Measurements from ENCODE around the gene C6orf132.

C6orf132 gene

GRCh38 chr6:42185597-42185996, 43.2 kb upstream of the C6orf132 start:
- no peaks in the 10 kb centered on the region for H3K79me2 ChIP-seq (ENCODE audit: low read length)
- H3K27ac ChIP-seq (ENCODE audit: low read length) = no peak overlapping the region
- no peaks in the 10 kb centered on the region for H3K36me3 ChIP-seq (replicated peaks; ENCODE audit: insufficient read depth, low read length)
- no peak overlapping the region for H3K4me2 ChIP-seq (ENCODE audit: low read depth, low read length)
- H4K20me1 ChIP-seq (ENCODE audit: insufficient read depth, low read length) = no peaks in the 10 kb centered on the region
- H3K9me2 ChIP-seq (replicated peaks; ENCODE audit: insufficient read depth, low read length) = no peaks in the 10 kb centered on the region
- H3F3A ChIP-seq (ENCODE audit: insufficient read depth, low read length) = no peaks in the 10 kb centered on the region
- H3K9me3 ChIP-seq (replicated peaks; ENCODE audit: insufficient read depth, low read length) = no peaks in the 10 kb centered on the region
- TF ChIP-seq CTCF (IDR thresholded peaks at IDR 0.05; ENCODE audit: low read length) (no peak), EZH2phosphoT487 (IDR thresholded peaks at IDR 0.05; ENCODE audit: low read length) (no peak), EZH2 (optimal IDR thresholded peaks at IDR 0.05; ENCODE audit: low read depth, low read length) (no peak)
- H3K9ac ChIP-seq (ENCODE audit: low read length) = no peak overlapping the region
- no peak overlapping the region for H3K4me3 ChIP-seq (ENCODE audit: low read length)
- H3K27me3 ChIP-seq (replicated peaks; ENCODE audit: insufficient read depth, low read length) = peaks cover 5% of the 10 kb centered on the region; the same call in 1 of the 2 replicates
- no peak overlapping the region for H2AFZ ChIP-seq (ENCODE audit: low read length)
- DNase-seq = no peak
- no peaks in the 10 kb centered on the region for H3K4me1 ChIP-seq (ENCODE audit: low read length)

- TF ChIP-seq EZH2 (optimal IDR thresholded peaks at IDR 0.05; ENCODE audit: low read depth, low read length) (no peak), EZH2phosphoT487 (IDR thresholded peaks at IDR 0.05; ENCODE audit: low read length) (no peak), CTCF (IDR thresholded peaks at IDR 0.05; ENCODE audit: low read length) (no peak)
- no peaks in the 10 kb centered on the region for H3K36me3 ChIP-seq (replicated peaks; ENCODE audit: insufficient read depth, low read length)
- no peaks in the 10 kb centered on the region for H4K20me1 ChIP-seq (ENCODE audit: insufficient read depth, low read length)
- peaks cover 12% of the 10 kb centered on the region; the same call in 1 of the 2 replicates for H3K27me3 ChIP-seq (replicated peaks; ENCODE audit: insufficient read depth, low read length)
- no peak overlapping the region for H2AFZ ChIP-seq (ENCODE audit: low read length)
- DNase-seq = no peak
- H3K9me3 ChIP-seq (replicated peaks; ENCODE audit: insufficient read depth, low read length) = no peaks in the 10 kb centered on the region
- no peak overlapping the region for H3K27ac ChIP-seq (ENCODE audit: low read length)
- no peaks in the 10 kb centered on the region for H3K4me1 ChIP-seq (ENCODE audit: low read length)
- no peak overlapping the region for H3K4me3 ChIP-seq (ENCODE audit: low read length)
- no peak overlapping the region for H3K9ac ChIP-seq (ENCODE audit: low read length)
- H3K4me2 ChIP-seq (ENCODE audit: low read depth, low read length) = no peak overlapping the region
- no peaks in the 10 kb centered on the region for H3K79me2 ChIP-seq (ENCODE audit: low read length)
- H3K9me2 ChIP-seq (replicated peaks; ENCODE audit: insufficient read depth, low read length) = no peaks in the 10 kb centered on the region
- no peaks in the 10 kb centered on the region for H3F3A ChIP-seq (ENCODE audit: insufficient read depth, low read length)
Observed at GRCh38 chr6:42184475-42184874, 42.1 kb upstream of the C6orf132 start.

- Histone ChIP-seq H3K4me3 (ENCODE audit: low read length) (no peak overlapping the region), H3K9ac (ENCODE audit: low read length) (no peak overlapping the region), H3K4me2 (ENCODE audit: low read depth, low read length) (no peak overlapping the region), H2AFZ (ENCODE audit: low read length) (no peak overlapping the region), H4K20me1 (ENCODE audit: insufficient read depth, low read length) (no peaks in the 10 kb centered on the region), H3K4me1 (ENCODE audit: low read length) (no peaks in the 10 kb centered on the region), H3F3A (ENCODE audit: insufficient read depth, low read length) (no peaks in the 10 kb centered on the region), H3K27me3 (replicated peaks; ENCODE audit: insufficient read depth, low read length) (peaks cover 12% of the 10 kb centered on the region; the same call in 1 of the 2 replicates), H3K9me3 (replicated peaks; ENCODE audit: insufficient read depth, low read length) (no peaks in the 10 kb centered on the region), H3K27ac (ENCODE audit: low read length) (no peak overlapping the region), H3K36me3 (replicated peaks; ENCODE audit: insufficient read depth, low read length) (no peaks in the 10 kb centered on the region), H3K9me2 (replicated peaks; ENCODE audit: insufficient read depth, low read length) (no peaks in the 10 kb centered on the region), H3K79me2 (ENCODE audit: low read length) (no peaks in the 10 kb centered on the region)
- no peak for TF ChIP-seq EZH2 (optimal IDR thresholded peaks at IDR 0.05; ENCODE audit: low read depth, low read length)
- no peak for TF ChIP-seq EZH2phosphoT487 (IDR thresholded peaks at IDR 0.05; ENCODE audit: low read length)
- no peak for TF ChIP-seq CTCF (IDR thresholded peaks at IDR 0.05; ENCODE audit: low read length)
- DNase-seq = no peak
Observed at GRCh38 chr6:42182101-42182500, 39.7 kb upstream of the C6orf132 start.

Data from MM.1S (cell line).